ENCODE results near the gene AOX1.
A peak's percentile ranks its signal among the peaks of the same experiment; 100 is the strongest.

AOX1 gene

DNA sequence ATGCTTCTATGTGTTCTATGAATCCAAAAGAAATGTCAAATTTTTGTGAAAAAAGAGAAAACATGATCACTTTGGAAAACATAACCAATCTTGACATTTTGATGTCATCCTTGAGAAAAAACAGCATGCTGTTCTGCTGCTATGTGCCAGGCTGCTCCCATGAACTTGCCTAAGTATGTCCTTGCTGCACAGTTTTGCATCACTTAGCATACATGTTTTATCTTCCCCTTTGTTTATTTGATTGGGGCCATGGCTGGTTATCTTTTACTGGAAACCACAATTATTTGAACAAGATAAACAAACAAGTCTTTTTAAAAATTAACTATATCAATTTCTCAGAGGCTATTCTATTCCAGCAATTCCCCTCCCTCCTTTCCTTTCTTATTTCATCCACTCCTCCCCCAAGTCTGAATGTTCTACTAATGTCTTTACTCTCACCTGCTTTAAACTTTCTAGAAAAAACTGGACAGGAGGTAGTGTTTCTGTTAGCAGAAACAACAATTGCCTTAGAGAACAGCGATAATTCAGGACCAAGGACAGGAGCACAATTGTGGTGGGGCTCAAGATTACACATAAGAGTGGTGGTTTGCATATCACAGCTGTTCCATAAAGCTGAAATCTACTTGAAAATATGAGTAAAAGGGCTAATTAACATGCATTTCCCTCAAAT lies 6.7 kb downstream of the AOX1 start:
- TF ChIP-seq REST (IDR thresholded peaks at IDR 0.05; ENCODE audit: insufficient read depth in 1 of 2, low read depth in 2 of 2, low read length in 2 of 2): peak; percentile 83 to 95
- TF ChIP-seq SIN3A (IDR thresholded peaks at IDR 0.05; ENCODE audit: borderline replicate concordance, insufficient read depth, low read length): no peak

GRCh38 chr2:200593905-200594304 lies 8.1 kb downstream of the AOX1 start:
- no peak for TF ChIP-seq SIN3A (IDR thresholded peaks at IDR 0.05; ENCODE audit: borderline replicate concordance, insufficient read depth, low read length)
- TF ChIP-seq POLR2AphosphoS5 (IDR thresholded peaks at IDR 0.05; ENCODE audit: low read depth, low read length): no peak
- TF ChIP-seq REST (IDR thresholded peaks at IDR 0.05; ENCODE audit: insufficient read depth in 1 of 2, low read depth in 2 of 2, low read length in 2 of 2): no peak
- no peak for TF ChIP-seq TAF1 (IDR thresholded peaks at IDR 0.05; ENCODE audit: borderline replicate concordance, insufficient read depth, low read length)
- TF ChIP-seq FOXP2 (optimal IDR thresholded peaks at IDR 0.05; ENCODE audit: borderline replicate concordance, extremely low read depth, extremely low read length, insufficient read depth): no peak

GRCh38 chr2:200595913-200596312 lies 10.1 kb downstream of the AOX1 start:
- TF ChIP-seq REST (IDR thresholded peaks at IDR 0.05; ENCODE audit: insufficient read depth in 1 of 2, low read depth in 2 of 2, low read length in 2 of 2): no peak
- no peak for TF ChIP-seq TAF1 (IDR thresholded peaks at IDR 0.05; ENCODE audit: borderline replicate concordance, insufficient read depth, low read length)
- no peak for TF ChIP-seq POLR2AphosphoS5 (IDR thresholded peaks at IDR 0.05; ENCODE audit: low read depth, low read length)
- TF ChIP-seq FOXP2 (optimal IDR thresholded peaks at IDR 0.05; ENCODE audit: borderline replicate concordance, extremely low read depth, extremely low read length, insufficient read depth): no peak
- no peak for TF ChIP-seq SIN3A (IDR thresholded peaks at IDR 0.05; ENCODE audit: borderline replicate concordance, insufficient read depth, low read length)

- TF ChIP-seq TAF1 (IDR thresholded peaks at IDR 0.05; ENCODE audit: borderline replicate concordance, insufficient read depth, low read length) (no peak), POLR2AphosphoS5 (IDR thresholded peaks at IDR 0.05; ENCODE audit: low read depth, low read length) (no peak), REST (IDR thresholded peaks at IDR 0.05; ENCODE audit: insufficient read depth in 1 of 2, low read depth in 2 of 2, low read length in 2 of 2) (no peak), FOXP2 (optimal IDR thresholded peaks at IDR 0.05; ENCODE audit: borderline replicate concordance, extremely low read depth, extremely low read length, insufficient read depth) (no peak), SIN3A (IDR thresholded peaks at IDR 0.05; ENCODE audit: borderline replicate concordance, insufficient read depth, low read length) (no peak)
These were observed 11.2 kb downstream of the AOX1 start for GRCh38 chr2:200596774-200597570.
